K562 (cell line): Measurements from ENCODE around the gene POMGNT2. TPM values are rescaled to one million over a fixed set of nuclear protein-coding genes. Genes with fewer than 3 reads are reported as not detected.

Experiments
- ARID1B ChIP-seq: fragments of 450-650 bp; IDR thresholded peaks from 2 replicates; pipeline ENCODE4 v1.6.1; 2016; ENCODE audit warnings: antibody characterized with exemption, mild to moderate bottlenecking, inconsistent platforms
- CTBP1 ChIP-seq: fragments of 450-650 bp; IDR thresholded peaks from 2 replicates; pipeline ENCODE4 v1.6.1; 2016; ENCODE audit warnings: borderline replicate concordance
- EP300 ChIP-seq: IDR thresholded peaks from 2 replicates; pipeline ENCODE4 v1.6.1; 2012; ENCODE audit warnings: low read length, improper control_type of control experiment
- ESRRA ChIP-seq: fragments of 450-650 bp; IDR thresholded peaks from 2 replicates; pipeline ENCODE4 v1.6.1; 2014; ENCODE audit warnings: low read depth, mild to moderate bottlenecking, moderate library complexity, borderline replicate concordance
- FOXJ2 ChIP-seq: fragments of 200-800 bp; sonication (Bioruptor generic); IDR thresholded peaks from 2 replicates; pipeline ENCODE4 v1.6.1; 2016; ENCODE audit warnings: missing genetic modification characterization, missing compliant biosample characterization
- JUN ChIP-seq, 2 experiments: sonication (generic) in 1 of 2; formaldehyde crosslinking in 1 of 2; IDR thresholded peaks; 2 replicates each; pipeline versions ENCODE4 v1.6.1 to v1.8.0; 2012 to 2022; ENCODE audit warnings: borderline replicate concordance in 2 of 2, mild to moderate bottlenecking in 2 of 2, improper control_type of control experiment in 1 of 2, low read depth in 1 of 2, low read length in 1 of 2, missing genetic modification reagents in 1 of 2
- L3MBTL2 ChIP-seq: fragments of 450-650 bp; IDR thresholded peaks from 2 replicates; pipeline ENCODE4 v1.6.1; 2016; ENCODE audit warnings: mild to moderate bottlenecking, moderate library complexity
- MEIS2 ChIP-seq: fragments of 450-650 bp; IDR thresholded peaks from 2 replicates; pipeline ENCODE4 v1.6.1; 2014; ENCODE audit warnings: mild to moderate bottlenecking; ENCODE audit not compliant: partially characterized antibody
- NR2C2 ChIP-seq, 2 experiments: fragments of 200-800 bp in 1 of 2; sonication (Bioruptor generic) in 1 of 2; sonication (generic) in 1 of 2; formaldehyde crosslinking in 1 of 2; IDR thresholded peaks; 2 replicates each; pipeline versions ENCODE4 v1.6.1 to v1.8.0; 2016 to 2022; ENCODE audit warnings: mild to moderate bottlenecking in 1 of 2, missing compliant biosample characterization in 1 of 2, missing genetic modification characterization in 1 of 2, missing genetic modification reagents in 1 of 2
- PBX2 ChIP-seq, 2 experiments: IDR thresholded peaks in 1 of 2; conservative IDR thresholded peaks in 1 of 2; 2 replicates each; pipeline ENCODE4 v1.6.1; 2016; ENCODE audit warnings: low read depth in 2 of 2, mild to moderate bottlenecking in 1 of 2, missing compliant biosample characterization in 1 of 2, missing genetic modification characterization in 1 of 2, moderate library complexity in 1 of 2
- RCOR1 ChIP-seq, 2 experiments: IDR thresholded peaks; 2 replicates each; pipeline ENCODE4 v1.6.1; 2012; ENCODE audit warnings: low read depth in 2 of 2, low read length in 2 of 2, borderline replicate concordance in 1 of 2, improper control_type of control experiment in 1 of 2
- SRF ChIP-seq, 2 experiments: fragments of 250-450, 450-650 bp in 1 of 2; sonication (Bioruptor Pico) in 1 of 2; sonication (generic) in 1 of 2; formaldehyde crosslinking; IDR thresholded peaks; 2 replicates each; pipeline versions ENCODE4 v1.5.0 to v1.5.1; 2020 to 2022; ENCODE audit warnings: mild to moderate bottlenecking in 1 of 2, missing genetic modification reagents in 1 of 2
- VEZF1 ChIP-seq: fragments of 200-800 bp; sonication (Bioruptor generic); IDR thresholded peaks from 2 replicates; pipeline ENCODE4 v1.6.1; 2017; ENCODE audit warnings: missing genetic modification characterization, missing compliant biosample characterization
- ZNF175 ChIP-seq: fragments of 200-800 bp; sonication (Bioruptor generic); IDR thresholded peaks from 2 replicates; pipeline ENCODE4 v1.6.1; 2016; ENCODE audit warnings: low read depth, mild to moderate bottlenecking, missing genetic modification characterization, missing compliant biosample characterization
- ZNF197 ChIP-seq: fragments of 200-800 bp; sonication (Bioruptor generic); IDR thresholded peaks from 2 replicates; pipeline ENCODE4 v1.6.1; 2016; ENCODE audit warnings: low read depth, missing genetic modification characterization, missing compliant biosample characterization
- ZNF584 ChIP-seq: fragments of 200-800 bp; sonication (Bioruptor generic); IDR thresholded peaks from 2 replicates; pipeline ENCODE4 v1.6.1; 2016; ENCODE audit warnings: low read depth, mild to moderate bottlenecking, missing genetic modification characterization, missing compliant biosample characterization
- ZNF644 ChIP-seq: fragments of 200-800 bp; sonication (Bioruptor generic); IDR thresholded peaks from 2 replicates; pipeline ENCODE4 v1.6.1; 2016; ENCODE audit warnings: low read depth, missing genetic modification characterization, missing compliant biosample characterization
- ZNF655 ChIP-seq: fragments of 250-450 bp; sonication (Bioruptor Pico); IDR thresholded peaks from 2 replicates; pipeline ENCODE4 v1.5.0; 2021
- polyA plus RNA-seq, 8 experiments: library from polyadenylated mRNA; depleted of rRNA in 4 of 8; stranded (reverse) in 5 of 8; unstranded in 3 of 8; fragments of >200 nt; fragmentation: Nextera tagmentation in 2 of 8; fragmentation: Illumina TruSeq in 1 of 8; extraction: Ambion mirVana in 2 of 8; extraction: Trizol in 1 of 8; gene quantifications; 2 replicates each; pipeline versions ENCODE4 v1.2.1 to v1.2.3, GENCODE V29; 2011 to 2014; ENCODE audit warnings: inconsistent platforms in 1 of 8, missing spikeins in 1 of 8
- total RNA-seq, 7 experiments: library from RNA; depleted of rRNA in 6 of 7; stranded (reverse); fragments of >200 nt in 6 of 7; fragmentation: Illumina TruSeq in 2 of 7; extraction: Trizol in 2 of 7; gene quantifications; 2 replicates each; pipeline versions ENCODE4 v1.2.1 to v1.2.3, GENCODE V29; 2011 to 2021; ENCODE audit warnings: low replicate concordance in 1 of 7

The POMGNT2 gene
- total and polyA plus RNA-seq, 9 of the 15 experiments (the other 6 are each of a cell fraction or from before 2014, with no cell fraction given) = 0.65 to 14.1 (median 10.3) TPM

- TF ChIP-seq ZNF644 (tag) = peak; percentile 78; the same call in 1 of the 2 replicates
- peak; percentile 97 for TF ChIP-seq ESRRA
- no peak for TF ChIP-seq ZNF655 (CRISPR knock-in tag)
- TF ChIP-seq NR2C2 (CRISPR knock-in tag; IDR thresholded peaks at IDR 0.05) = no peak
- peak; percentile 20; the same call in 1 of the 2 replicates for TF ChIP-seq NR2C2 (tag; IDR thresholded peaks at IDR 0.05)
- TF ChIP-seq MEIS2 = peak; percentile 97
- peak in 1 of 2 experiments; percentile 32; a peak in 1 of 4 replicates for TF ChIP-seq RCOR1 (IDR thresholded peaks at IDR 0.05; ENCODE audit: borderline replicate concordance in 1 of 2, low read depth in 2 of 2, low read length in 2 of 2)
- peak; percentile 47; the same call in 1 of the 2 replicates for TF ChIP-seq ARID1B
- TF ChIP-seq VEZF1 (CRISPR knock-in tag) = peak; percentile 38; the same call in 1 of the 2 replicates
- peak; percentile 91 for TF ChIP-seq JUN (IDR thresholded peaks at IDR 0.05; ENCODE audit: borderline replicate concordance, low read depth, low read length)
- TF ChIP-seq JUN (CRISPR knock-in tag; IDR thresholded peaks at IDR 0.05; ENCODE audit: borderline replicate concordance) = no peak
- TF ChIP-seq ZNF175 (CRISPR knock-in tag) = peak; percentile 96
- peak; percentile 91 to 98 for TF ChIP-seq SRF (CRISPR knock-in tag; IDR thresholded peaks at IDR 0.05)
- TF ChIP-seq FOXJ2 (tag) = peak; percentile 45; the same call in 1 of the 2 replicates
- TF ChIP-seq PBX2 (CRISPR knock-in tag; IDR thresholded peaks at IDR 0.05; ENCODE audit: low read depth) = no peak
- peak; percentile 93 for TF ChIP-seq PBX2 (tag; conservative IDR thresholded peaks at IDR 0.05; ENCODE audit: low read depth)
- TF ChIP-seq ZNF197 (CRISPR knock-in tag) = 0 out of 2 replicates have a peak, but pooled peaks have one; percentile 29
- peak; percentile 51 for TF ChIP-seq L3MBTL2
- TF ChIP-seq CTBP1 = peak; percentile 91
- TF ChIP-seq ZNF584 (CRISPR knock-in tag) = peak; percentile 96
- peak; percentile 58; the same call in 1 of the 2 replicates for TF ChIP-seq EP300
Measured at GRCh38 chr3:43086460-43087165, 19.3 kb downstream of the POMGNT2 start (continued).
